HepG2 (cell line): ENCODE results near the gene GAL3ST2. TPM values are rescaled to one million over a fixed set of nuclear protein-coding genes. Genes with fewer than 3 reads are reported as not detected.

ENCODE experiments used
- CBX2 ChIP-seq, 2 experiments: fragments of 200-600 bp in 1 of 2; sonication (generic); formaldehyde crosslinking in 1 of 2; IDR thresholded peaks; 2 replicates each; pipeline versions ENCODE4 v1.7.0 to v1.8.1; 2018 to 2022; ENCODE audit warnings: low read depth in 2 of 2, low read length in 1 of 2, mild to moderate bottlenecking in 1 of 2, missing genetic modification reagents in 1 of 2
- EEA1 ChIP-seq: sonication (generic); formaldehyde crosslinking; IDR thresholded peaks from 2 replicates; pipeline ENCODE4 v1.5.1; 2020; ENCODE audit warnings: mild to moderate bottlenecking, missing genetic modification reagents, borderline replicate concordance
- HMGXB3 ChIP-seq: sonication (generic); formaldehyde crosslinking; IDR thresholded peaks from 2 replicates; pipeline ENCODE4 v1.4.0; 2020; ENCODE audit warnings: missing genetic modification reagents, borderline replicate concordance
- MIXL1 ChIP-seq: IDR thresholded peaks from 2 replicates; pipeline ENCODE4 v1.6.1; 2016
- MXI1 ChIP-seq: IDR thresholded peaks from 3 replicates; pipeline ENCODE4 v1.6.1; 2012; ENCODE audit warnings: low read depth, low read length, inconsistent platforms, borderline replicate concordance
- NR2F1 ChIP-seq, 2 experiments: fragments of 450-650 bp in 1 of 2; formaldehyde crosslinking in 1 of 2; IDR thresholded peaks; 2 replicates each; pipeline versions ENCODE4 v1.5.0 to v1.6.1; 2016 to 2020; ENCODE audit warnings: mild to moderate bottlenecking in 1 of 2, missing compliant biosample characterization in 1 of 2, missing genetic modification reagents in 1 of 2, moderate library complexity in 1 of 2
- RBFOX2 ChIP-seq: fragments of 200-400 bp; formaldehyde crosslinking; IDR thresholded peaks from 2 replicates; pipeline ENCODE4 v1.6.1; 2017; ENCODE audit warnings: low read depth, mild to moderate bottlenecking, low read length
- RBM39 ChIP-seq: fragments of 200-400 bp; formaldehyde crosslinking; IDR thresholded peaks from one replicate; pipeline ENCODE4 v1.6.1; 2018; ENCODE audit warnings: antibody characterized with exemption, mild to moderate bottlenecking, low read depth, low read length; ENCODE audit not compliant: poor library complexity, severe bottlenecking
- REXO4 ChIP-seq: sonication (generic); formaldehyde crosslinking; IDR thresholded peaks from 2 replicates; pipeline ENCODE4 v1.8.0; 2022; ENCODE audit warnings: missing genetic modification reagents, mild to moderate bottlenecking, borderline replicate concordance
- SAP130 ChIP-seq: IDR thresholded peaks from 2 replicates; pipeline ENCODE4 v1.6.1; 2016; ENCODE audit warnings: low read depth
- SNRNP70 ChIP-seq: fragments of 200-400 bp; formaldehyde crosslinking; IDR thresholded peaks from 2 replicates; pipeline ENCODE4 v1.6.1; 2017; ENCODE audit warnings: mild to moderate bottlenecking, low read depth, low read length, moderate library complexity
- SOX6 ChIP-seq, 2 experiments: fragments of 450-650 bp in 1 of 2; sonication (generic) in 1 of 2; formaldehyde crosslinking in 1 of 2; IDR thresholded peaks; 2 replicates each; pipeline versions ENCODE4 v1.4.0 to v1.6.1; 2017 to 2020; ENCODE audit warnings: antibody characterized with exemption in 1 of 2, mild to moderate bottlenecking in 1 of 2, missing genetic modification reagents in 1 of 2
- SRSF4 ChIP-seq: fragments of 200-400 bp; formaldehyde crosslinking; IDR thresholded peaks from one replicate; pipeline ENCODE4 v1.6.1; 2018; ENCODE audit warnings: mild to moderate bottlenecking, low read depth, low read length, moderate library complexity; ENCODE audit not compliant: poor library complexity, severe bottlenecking
- STAT5B ChIP-seq: sonication (generic); formaldehyde crosslinking; IDR thresholded peaks from 2 replicates; pipeline ENCODE4 v1.4.0; 2020; ENCODE audit warnings: missing genetic modification reagents
- ZNF225 ChIP-seq: sonication (generic); formaldehyde crosslinking; IDR thresholded peaks from 2 replicates; pipeline ENCODE4 v1.4.0; 2020; ENCODE audit warnings: mild to moderate bottlenecking, missing genetic modification reagents
- ZNF362 ChIP-seq: sonication (generic); formaldehyde crosslinking; IDR thresholded peaks from 2 replicates; pipeline ENCODE4 v1.4.0; 2020; ENCODE audit warnings: missing genetic modification reagents, mild to moderate bottlenecking, borderline replicate concordance
- ZNF749 ChIP-seq: sonication (generic); formaldehyde crosslinking; IDR thresholded peaks from 2 replicates; pipeline ENCODE4 v1.8.0; 2022; ENCODE audit warnings: mild to moderate bottlenecking, missing genetic modification reagents, moderate library complexity, borderline replicate concordance
- ZNF766 ChIP-seq: sonication (generic); formaldehyde crosslinking; IDR thresholded peaks from 2 replicates; pipeline ENCODE4 v1.5.0; 2020; ENCODE audit warnings: missing genetic modification reagents, borderline replicate concordance
- ZNF772 ChIP-seq: sonication (generic); formaldehyde crosslinking; IDR thresholded peaks from 2 replicates; pipeline ENCODE4 v1.5.0; 2020; ENCODE audit warnings: mild to moderate bottlenecking, missing genetic modification reagents
- ZNF782 ChIP-seq: sonication (generic); formaldehyde crosslinking; IDR thresholded peaks from 2 replicates; pipeline ENCODE4 v1.4.0; 2020; ENCODE audit warnings: missing genetic modification reagents, mild to moderate bottlenecking, borderline replicate concordance
- ZNF839 ChIP-seq: sonication (generic); formaldehyde crosslinking; IDR thresholded peaks from 2 replicates; pipeline ENCODE4 v1.4.0; 2020; ENCODE audit warnings: missing genetic modification reagents, mild to moderate bottlenecking, borderline replicate concordance
- polyA plus RNA-seq, 8 experiments: library from polyadenylated mRNA; depleted of rRNA in 3 of 8; stranded (reverse) in 7 of 8; unstranded in 1 of 8; fragments of >200 nt; fragmentation: Illumina TruSeq in 4 of 8; extraction: Trizol in 4 of 8; gene quantifications; 2 replicates each; pipeline versions ENCODE4 v1.2.1 to v1.2.3, GENCODE V29; 2011 to 2016; ENCODE audit warnings: low read depth in 4 of 8, missing spikeins in 1 of 8, mixed read lengths in 1 of 8; ENCODE audit not compliant: insufficient read depth in 1 of 8
- total RNA-seq, 5 experiments: library from RNA; depleted of rRNA; stranded (reverse); fragments of >200 nt; fragmentation: Illumina TruSeq; extraction: Trizol; gene quantifications; 2 replicates each; pipeline ENCODE4 v1.2.3, GENCODE V29; 2016; ENCODE audit warnings: low read depth in 1 of 5

The GAL3ST2 gene
- total and polyA plus RNA-seq, 2 of the 13 experiments (the other 11 are each of a cell fraction or from before 2014, with no cell fraction given): 0.17 to 0.20 TPM

- TF ChIP-seq HMGXB3 (CRISPR knock-in tag): no peak
- peak; percentile 76 for TF ChIP-seq RBM39
- TF ChIP-seq RBFOX2: peak; percentile 93
- no peak; the same call in 1 of the 2 replicates for TF ChIP-seq ZNF766 (CRISPR knock-in tag)
- 0 out of 2 replicates have a peak, but pooled peaks have one; percentile 10 for TF ChIP-seq ZNF225
- peak; percentile 97 for TF ChIP-seq EEA1 (CRISPR knock-in tag)
- peak; percentile 80 for TF ChIP-seq ZNF749 (CRISPR knock-in tag)
- no peak for TF ChIP-seq CBX2 (IDR thresholded peaks at IDR 0.05; ENCODE audit: low read depth, low read length)
- no peak for TF ChIP-seq CBX2 (CRISPR knock-in tag; IDR thresholded peaks at IDR 0.05; ENCODE audit: low read depth)
- no peak for TF ChIP-seq SNRNP70
- no peak for TF ChIP-seq MIXL1 (CRISPR knock-in tag)
- no peak for TF ChIP-seq STAT5B (CRISPR knock-in tag)
- TF ChIP-seq NR2F1 (CRISPR knock-in tag; IDR thresholded peaks at IDR 0.05): peak in 1 of 2 experiments; percentile 68; a peak in 2 of 4 replicates
- TF ChIP-seq REXO4: peak; percentile 58; the same call in 1 of the 2 replicates
- peak; percentile 38; the same call in 1 of the 2 replicates for TF ChIP-seq SAP130 (CRISPR knock-in tag)
- peak; percentile 76 for TF ChIP-seq SRSF4
- TF ChIP-seq SOX6 (IDR thresholded peaks at IDR 0.05): no peak
- TF ChIP-seq SOX6 (CRISPR knock-in tag; IDR thresholded peaks at IDR 0.05): no peak
- TF ChIP-seq ZNF839 (CRISPR knock-in tag): no peak; the same call in 1 of the 2 replicates
- 0 out of 3 replicates have a peak, but pooled peaks have one; percentile 33 for TF ChIP-seq MXI1
- no peak for TF ChIP-seq ZNF782 (CRISPR knock-in tag)
- TF ChIP-seq ZNF772 (CRISPR knock-in tag): 0 out of 2 replicates have a peak, but pooled peaks have one; percentile 0
- 0 out of 2 replicates have a peak, but pooled peaks have one; percentile 7 for TF ChIP-seq ZNF362 (CRISPR knock-in tag)
Observed at GRCh38 chr2:241734467-241735208, 42.0 kb upstream of the GAL3ST2 start, which contains the start of gene D2HGDH (continued).
